Body of pancreas (tissue), 4 donors: ENCODE data around the gene OR6K6.

Source experiments
- CTCF ChIP-seq, 7 experiments: fragments of 450-650 bp in 4 of 7; fragments of 200-600 bp in 3 of 7; sonication (generic) in 3 of 7; IDR thresholded peaks; one replicate each; pipeline ENCODE4 v1.5.1; 2016 to 2019; ENCODE audit warnings: antibody characterized with exemption in 7 of 7
- POLR2A ChIP-seq, 3 donors: fragments of 450-650 bp; IDR thresholded peaks; one replicate each; pipeline ENCODE4 v1.6.1; 2016; ENCODE audit warnings: antibody characterized with exemption in 3 of 3, mild to moderate bottlenecking in 2 of 3

- no peak for TF ChIP-seq CTCF (IDR thresholded peaks at IDR 0.05)
- TF ChIP-seq POLR2A (IDR thresholded peaks at IDR 0.05) = no peak
Measured at GRCh38 chr1:158717344-158717743, 37.2 kb upstream of the OR6K6 start.
